ENCODE data around the gene BBS7.
A peak's percentile ranks its signal among the peaks of the same experiment; 100 is the strongest.

BBS7 gene

DNA sequence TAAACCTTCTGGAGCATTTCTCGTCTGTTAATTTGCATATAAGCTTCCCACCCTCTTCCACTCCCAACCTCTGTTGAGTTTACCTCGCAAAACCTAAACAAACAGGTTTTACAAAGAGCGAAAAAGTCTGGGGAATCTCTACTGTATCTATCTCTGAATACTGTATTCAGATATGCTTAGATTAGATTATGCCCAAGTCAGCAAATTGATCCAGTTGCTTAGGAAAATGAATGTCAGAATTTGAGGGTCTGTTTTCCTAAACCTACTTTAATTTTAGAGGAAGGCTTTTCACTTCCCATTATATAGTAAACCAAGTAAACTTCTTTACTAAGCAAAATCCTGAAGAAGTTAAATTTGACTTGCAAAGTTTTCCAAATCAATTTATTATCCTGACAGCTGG lies 53.3 kb downstream of the BBS7 start:
- Histone ChIP-seq H3K9me3 (ENCODE audit: control insufficient read depth, low read length) (no peaks in the 10 kb centered on the region), H3K36me3 (ENCODE audit: control insufficient read depth, insufficient read depth, low read length) (peaks cover 56% of the 10 kb centered on the region), H3K27me3 (ENCODE audit: control insufficient read depth, insufficient read depth, low read length, poor library complexity, severe bottlenecking) (no peaks in the 10 kb centered on the region), H3K27ac (ENCODE audit: insufficient read depth, low read depth, low read length, poor library complexity, severe bottlenecking) (no peak overlapping the region), H3K4me1 (ENCODE audit: control insufficient read depth, insufficient read depth, low read length) (no peaks in the 10 kb centered on the region), H3K4me3 (ENCODE audit: insufficient read depth, low read depth, low read length) (no peak overlapping the region)
- WGBS, 2 experiments: 95 to 97% methylated on average over 3 of the region's 3 CpGs

DNA sequence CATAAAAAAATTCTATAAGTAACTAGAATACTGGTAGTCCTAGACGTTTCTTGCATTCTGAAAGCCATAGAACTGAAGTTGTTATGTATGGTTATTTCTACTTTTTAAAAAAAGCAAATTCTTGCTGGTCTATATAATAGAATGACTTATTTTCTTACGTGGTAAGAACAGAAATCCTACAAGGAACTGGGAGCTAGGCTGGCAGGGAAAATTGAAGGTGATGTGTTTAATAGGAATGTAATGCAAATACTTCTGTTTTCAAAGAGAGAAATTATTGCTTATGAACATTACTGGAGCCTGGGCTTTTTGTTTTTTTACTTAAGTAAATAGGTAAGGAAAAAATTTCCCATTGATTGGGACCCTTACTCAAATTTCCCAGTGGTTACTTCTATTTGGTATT lies 55.5 kb downstream of the BBS7 start:
- H3K27me3 ChIP-seq (ENCODE audit: control insufficient read depth, insufficient read depth, low read length, poor library complexity, severe bottlenecking): no peaks in the 10 kb centered on the region
- H3K9me3 ChIP-seq (ENCODE audit: control insufficient read depth, low read length): no peaks in the 10 kb centered on the region
- H3K27ac ChIP-seq (ENCODE audit: insufficient read depth, low read depth, low read length, poor library complexity, severe bottlenecking): no peak overlapping the region
- no peaks in the 10 kb centered on the region for H3K4me1 ChIP-seq (ENCODE audit: control insufficient read depth, insufficient read depth, low read length)
- WGBS, 2 experiments: 93 to 100% methylated on average over 1 to 2 of the region's 2 CpGs
- no peak overlapping the region for H3K4me3 ChIP-seq (ENCODE audit: insufficient read depth, low read depth, low read length)
- peaks cover 60% of the 10 kb centered on the region for H3K36me3 ChIP-seq (ENCODE audit: control insufficient read depth, insufficient read depth, low read length)

DNA sequence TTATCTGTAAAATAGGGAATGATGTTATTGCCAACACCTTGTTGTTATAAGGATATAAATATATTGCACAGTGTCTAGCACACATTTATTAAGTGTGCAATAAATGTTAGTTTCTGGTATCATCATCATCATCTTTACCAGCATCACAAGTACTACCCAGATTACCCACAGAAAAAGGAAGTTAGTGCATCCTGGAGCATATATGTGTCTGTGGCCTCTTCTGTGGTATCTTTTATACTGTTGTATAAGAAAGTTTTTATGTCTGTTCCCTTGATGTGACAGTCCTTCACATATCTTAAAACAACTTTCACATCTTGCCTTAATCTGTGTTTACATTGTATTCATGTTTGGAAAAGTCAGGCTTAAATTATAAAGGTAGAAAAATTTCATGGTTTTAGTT lies 59.2 kb downstream of the BBS7 start:
- Histone ChIP-seq H3K9me3 (ENCODE audit: control insufficient read depth, low read length) (no peaks in the 10 kb centered on the region), H3K4me1 (ENCODE audit: control insufficient read depth, insufficient read depth, low read length) (no peaks in the 10 kb centered on the region), H3K27me3 (ENCODE audit: control insufficient read depth, insufficient read depth, low read length, poor library complexity, severe bottlenecking) (no peaks in the 10 kb centered on the region), H3K4me3 (ENCODE audit: insufficient read depth, low read depth, low read length) (no peak overlapping the region), H3K36me3 (ENCODE audit: control insufficient read depth, insufficient read depth, low read length) (peaks cover 66% of the 10 kb centered on the region), H3K27ac (ENCODE audit: insufficient read depth, low read depth, low read length, poor library complexity, severe bottlenecking) (no peak overlapping the region)

DNA sequence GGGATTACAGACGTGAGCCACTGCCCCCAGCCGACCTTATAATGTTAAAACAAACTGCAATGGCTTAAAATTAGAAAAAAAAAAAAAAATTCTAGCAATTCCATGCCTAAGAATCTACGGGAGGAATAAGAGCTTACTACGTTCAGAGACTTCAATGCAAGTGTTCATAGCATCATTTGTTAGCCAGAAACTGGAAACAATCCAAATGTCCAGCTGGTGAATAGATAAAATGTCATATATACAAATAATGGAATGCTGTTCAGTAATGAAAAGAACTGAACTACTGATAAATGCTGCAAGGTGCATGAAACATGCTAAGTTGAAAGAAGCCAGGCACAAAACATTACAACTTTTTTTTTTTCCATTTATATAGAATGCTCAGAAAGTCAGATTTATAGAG lies 63.9 kb downstream of the BBS7 start:
- H3K36me3 ChIP-seq (ENCODE audit: control insufficient read depth, insufficient read depth, low read length): peaks cover 62% of the 10 kb centered on the region
- H3K4me3 ChIP-seq (ENCODE audit: insufficient read depth, low read depth, low read length): no peak overlapping the region
- 86 to 97% methylated on average over 4 of the region's 4 CpGs for WGBS, 2 experiments

DNA sequence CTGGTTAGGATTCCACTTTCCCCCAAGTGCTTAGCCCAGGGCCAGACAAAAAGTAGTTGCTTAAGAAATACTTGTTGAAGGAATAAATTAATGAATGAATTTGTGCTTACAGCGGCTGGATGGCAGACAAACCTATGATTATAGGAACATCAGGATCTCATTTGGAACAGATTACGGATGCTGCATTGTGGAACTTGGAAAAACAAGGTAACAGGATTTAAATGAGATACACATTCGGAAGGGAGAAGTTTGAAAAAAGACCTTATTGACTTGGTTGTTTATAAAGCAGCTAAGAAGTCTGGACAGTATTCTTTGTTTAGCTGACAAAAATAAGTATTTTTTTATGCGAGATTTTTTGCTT lies 68.6 kb downstream of the BBS7 start:
- peaks cover 5% of the 10 kb centered on the region for H3K4me1 ChIP-seq (ENCODE audit: control insufficient read depth, insufficient read depth, low read length)
- H3K9me3 ChIP-seq (ENCODE audit: control insufficient read depth, low read length): no peaks in the 10 kb centered on the region
- 24% methylated on average over 4 of the region's 4 CpGs for WGBS, 2 experiments
- peaks cover 29% of the 10 kb centered on the region for H3K36me3 ChIP-seq (ENCODE audit: control insufficient read depth, insufficient read depth, low read length)
- H3K4me3 ChIP-seq (ENCODE audit: insufficient read depth, low read depth, low read length): peak overlapping the region; percentile 78
- H3K27me3 ChIP-seq (ENCODE audit: control insufficient read depth, insufficient read depth, low read length, poor library complexity, severe bottlenecking): no peaks in the 10 kb centered on the region
- peak overlapping the region; percentile 47 for H3K27ac ChIP-seq (ENCODE audit: insufficient read depth, low read depth, low read length, poor library complexity, severe bottlenecking)

More for the DNA sequence above, 63.9 kb downstream of the BBS7 start:
- Histone ChIP-seq H3K9me3 (ENCODE audit: control insufficient read depth, low read length) (no peaks in the 10 kb centered on the region), H3K27ac (ENCODE audit: insufficient read depth, low read depth, low read length, poor library complexity, severe bottlenecking) (no peak overlapping the region), H3K27me3 (ENCODE audit: control insufficient read depth, insufficient read depth, low read length, poor library complexity, severe bottlenecking) (no peaks in the 10 kb centered on the region), H3K4me1 (ENCODE audit: control insufficient read depth, insufficient read depth, low read length) (peaks cover 5% of the 10 kb centered on the region)

DNA sequence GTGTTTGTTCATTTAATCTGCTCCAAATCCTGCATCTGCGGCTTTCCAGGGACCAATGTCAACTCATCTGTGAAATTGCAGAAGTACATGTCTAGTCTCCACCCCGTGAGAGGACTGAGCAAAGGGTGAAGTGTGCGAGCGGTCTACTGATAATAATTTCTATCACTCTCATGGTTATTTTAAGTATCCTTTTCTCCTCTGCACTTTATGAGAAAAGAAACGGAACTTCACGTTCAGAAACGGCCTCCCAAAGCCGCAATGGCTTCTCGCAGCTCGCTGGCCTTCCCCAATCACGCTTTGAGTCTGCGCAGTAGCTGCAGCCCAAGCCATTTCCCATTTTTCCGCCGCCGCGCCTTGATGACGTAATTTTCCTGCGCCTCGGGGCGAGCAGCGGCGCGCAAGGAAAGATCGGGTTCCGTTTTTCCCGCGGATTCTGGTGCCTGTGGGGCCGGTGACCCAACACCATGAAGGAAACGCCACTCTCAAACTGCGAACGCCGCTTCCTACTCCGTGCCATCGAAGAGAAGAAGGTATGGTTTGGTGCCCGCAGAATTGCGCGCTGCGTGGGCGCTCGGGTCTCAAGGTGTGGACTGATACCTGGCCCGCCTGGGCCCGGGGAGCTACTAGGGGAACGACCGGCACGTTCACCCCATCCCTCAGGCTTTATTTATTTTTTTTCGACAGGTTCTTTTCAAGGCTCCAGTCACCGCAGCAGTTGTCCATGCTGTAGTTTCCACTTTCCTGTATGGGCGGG lies 69.1 kb downstream of the BBS7 start, which contains the start of gene EXOSC9:
TSS of gene EXOSC9 (plus strand) at position 363 of the 754 bp plus-strand sequence. CDS start at position 465, 102 bp downstream.
- Histone ChIP-seq H3K4me1 (ENCODE audit: control insufficient read depth, insufficient read depth, low read length) (peaks cover 5% of the 10 kb centered on the region), H3K27ac (ENCODE audit: insufficient read depth, low read depth, low read length, poor library complexity, severe bottlenecking) (peak within 1 kb of the TSS; percentile 47), H3K36me3 (ENCODE audit: control insufficient read depth, insufficient read depth, low read length) (peaks cover 24% of the 10 kb centered on the region), H3K27me3 (ENCODE audit: control insufficient read depth, insufficient read depth, low read length, poor library complexity, severe bottlenecking) (no peaks in the 10 kb centered on the region), H3K9me3 (ENCODE audit: control insufficient read depth, low read length) (no peaks in the 10 kb centered on the region), H3K4me3 (ENCODE audit: insufficient read depth, low read depth, low read length) (peak within 1 kb of the TSS; percentile 78)
- WGBS, 2 experiments: 2% methylated on average over 48 of the region's 48 CpGs

DNA sequence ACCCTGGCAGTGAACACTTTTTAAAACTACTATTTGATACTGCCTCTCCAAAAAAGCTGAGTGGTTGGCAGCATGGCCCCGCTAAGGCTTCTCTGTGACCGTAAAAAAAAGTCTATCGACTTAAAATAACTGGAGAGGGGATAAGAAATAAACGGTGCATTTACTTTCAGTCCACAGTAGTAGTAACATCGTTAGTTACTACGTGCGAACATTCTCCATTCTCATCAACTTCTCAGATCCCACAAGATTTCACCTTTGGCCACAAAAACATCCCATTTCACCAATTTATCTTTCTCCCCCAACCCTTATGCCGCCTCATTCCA lies 69.7 kb downstream of the BBS7 start:
- peaks cover 24% of the 10 kb centered on the region for H3K36me3 ChIP-seq (ENCODE audit: control insufficient read depth, insufficient read depth, low read length)
- peak overlapping the region; percentile 30 for H3K27ac ChIP-seq (ENCODE audit: insufficient read depth, low read depth, low read length, poor library complexity, severe bottlenecking)
- H3K4me1 ChIP-seq (ENCODE audit: control insufficient read depth, insufficient read depth, low read length): peaks cover 5% of the 10 kb centered on the region
- no peaks in the 10 kb centered on the region for H3K9me3 ChIP-seq (ENCODE audit: control insufficient read depth, low read length)
- H3K27me3 ChIP-seq (ENCODE audit: control insufficient read depth, insufficient read depth, low read length, poor library complexity, severe bottlenecking): no peaks in the 10 kb centered on the region
- H3K4me3 ChIP-seq (ENCODE audit: insufficient read depth, low read depth, low read length): peak overlapping the region; percentile 78
- 78 to 79% methylated on average over 8 of the region's 8 CpGs for WGBS, 2 experiments

DNA sequence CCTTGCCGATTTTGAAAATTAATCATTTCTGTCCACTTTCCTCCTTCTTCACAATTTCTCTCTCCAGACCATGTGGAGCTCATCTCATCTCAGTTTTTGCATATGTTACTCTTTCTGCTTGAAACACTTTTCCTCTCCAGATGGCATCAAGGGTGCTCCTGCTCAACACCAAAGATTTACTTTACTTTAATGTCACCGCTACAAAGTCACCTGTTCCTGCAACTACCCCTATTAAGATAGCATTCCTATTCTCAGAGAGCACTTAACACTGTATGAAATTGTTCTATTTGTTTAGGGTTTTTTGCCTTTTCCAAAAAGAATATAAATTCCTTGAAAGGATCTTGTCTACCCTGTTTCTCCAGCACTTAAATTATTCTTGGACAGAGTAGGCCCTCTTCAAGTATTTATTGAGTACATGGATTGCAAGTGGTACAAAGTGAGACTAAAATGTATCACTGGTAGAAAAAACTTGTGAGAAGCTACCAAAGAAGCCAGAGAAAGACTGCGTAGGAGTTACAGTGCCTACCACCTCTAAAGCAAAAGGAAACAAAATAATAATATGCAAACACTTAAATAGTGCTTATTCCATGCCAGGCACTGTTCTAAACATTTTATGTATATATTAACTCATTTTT lies 70.3 kb downstream of the BBS7 start:
- Histone ChIP-seq H3K27me3 (ENCODE audit: control insufficient read depth, insufficient read depth, low read length, poor library complexity, severe bottlenecking) (no peaks in the 10 kb centered on the region), H3K4me3 (ENCODE audit: insufficient read depth, low read depth, low read length) (no peak overlapping the region), H3K36me3 (ENCODE audit: control insufficient read depth, insufficient read depth, low read length) (peaks cover 23% of the 10 kb centered on the region), H3K4me1 (ENCODE audit: control insufficient read depth, insufficient read depth, low read length) (peaks cover 5% of the 10 kb centered on the region), H3K9me3 (ENCODE audit: control insufficient read depth, low read length) (no peaks in the 10 kb centered on the region), H3K27ac (ENCODE audit: insufficient read depth, low read depth, low read length, poor library complexity, severe bottlenecking) (no peak overlapping the region)
- 93% methylated on average over 3 of the region's 3 CpGs for WGBS, 2 experiments

DNA sequence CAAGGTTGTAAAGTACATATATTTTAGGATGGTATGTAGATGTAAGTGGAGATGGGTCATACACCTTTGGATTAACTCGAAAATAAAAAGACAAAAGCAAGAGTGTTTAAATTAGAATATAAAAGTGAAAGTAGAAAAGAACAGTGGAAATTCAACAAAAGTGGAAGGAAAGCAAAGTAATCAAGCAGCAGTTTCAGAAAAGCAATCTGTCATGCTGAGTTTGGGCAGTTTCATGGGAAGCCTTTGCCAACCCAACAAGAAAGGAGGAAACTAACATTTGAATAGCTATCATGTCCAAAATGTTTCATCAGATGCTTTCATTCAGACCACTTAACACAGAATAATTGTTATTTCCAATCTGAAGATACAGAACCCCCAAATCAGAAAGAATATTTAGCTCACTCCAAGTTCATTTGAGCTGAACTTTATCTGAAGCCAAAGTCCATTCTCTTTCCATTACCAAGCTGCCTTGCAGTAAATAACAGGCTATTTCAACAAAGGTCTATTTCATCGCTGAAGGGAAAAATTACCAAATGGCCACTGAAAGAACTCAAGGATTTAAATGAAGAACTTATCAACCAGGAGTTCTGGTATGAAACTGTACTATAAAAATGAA lies 71.0 kb downstream of the BBS7 start:
- no peak overlapping the region for H3K27ac ChIP-seq (ENCODE audit: insufficient read depth, low read depth, low read length, poor library complexity, severe bottlenecking)
- 94 to 100% methylated on average over 2 of the region's 2 CpGs for WGBS, 2 experiments

DNA sequence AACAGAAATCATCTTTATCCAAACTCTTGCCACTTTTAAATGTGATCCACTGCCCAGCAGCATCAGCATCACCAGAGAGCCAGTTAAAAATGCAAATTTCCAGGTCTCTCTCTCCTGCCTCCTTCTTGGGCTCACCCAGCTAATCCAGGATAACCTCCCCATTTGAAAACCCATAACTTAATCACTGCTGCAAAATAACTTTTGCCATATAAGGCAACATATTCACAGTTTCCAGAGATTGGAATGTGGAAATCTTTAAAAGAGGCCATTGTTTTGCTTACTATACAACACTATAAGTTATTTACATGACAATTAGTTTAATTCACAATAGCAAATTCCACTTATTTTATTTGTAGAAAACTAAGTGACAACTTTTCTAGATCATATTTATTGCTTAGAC lies 74.0 kb downstream of the BBS7 start:
- Histone ChIP-seq H3K27me3 (ENCODE audit: control insufficient read depth, insufficient read depth, low read length, poor library complexity, severe bottlenecking) (no peaks in the 10 kb centered on the region), H3K27ac (ENCODE audit: insufficient read depth, low read depth, low read length, poor library complexity, severe bottlenecking) (no peak overlapping the region), H3K4me3 (ENCODE audit: insufficient read depth, low read depth, low read length) (no peak overlapping the region), H3K36me3 (ENCODE audit: control insufficient read depth, insufficient read depth, low read length) (no peaks in the 10 kb centered on the region), H3K4me1 (ENCODE audit: control insufficient read depth, insufficient read depth, low read length) (no peaks in the 10 kb centered on the region), H3K9me3 (ENCODE audit: control insufficient read depth, low read length) (no peaks in the 10 kb centered on the region)

More for the DNA sequence above, 71.0 kb downstream of the BBS7 start:
- H3K4me1 ChIP-seq (ENCODE audit: control insufficient read depth, insufficient read depth, low read length): peaks cover 5% of the 10 kb centered on the region
- H3K36me3 ChIP-seq (ENCODE audit: control insufficient read depth, insufficient read depth, low read length): peaks cover 16% of the 10 kb centered on the region
- H3K9me3 ChIP-seq (ENCODE audit: control insufficient read depth, low read length): no peaks in the 10 kb centered on the region
- no peaks in the 10 kb centered on the region for H3K27me3 ChIP-seq (ENCODE audit: control insufficient read depth, insufficient read depth, low read length, poor library complexity, severe bottlenecking)
- no peak overlapping the region for H3K4me3 ChIP-seq (ENCODE audit: insufficient read depth, low read depth, low read length)
